Panc1 (cell line): ENCODE data around the gene ANKMY1.

Experiments used
- CTCF ChIP-seq: fragments of 450-650 bp; IDR thresholded peaks from 2 replicates; pipeline ENCODE4 v1.5.1; 2017; ENCODE audit warnings: mild to moderate bottlenecking
- POLR2AphosphoS5 ChIP-seq: IDR thresholded peaks from 2 replicates; pipeline ENCODE4 v1.6.1; 2012; ENCODE audit warnings: mild to moderate bottlenecking, low read depth, low read length, moderate library complexity
- SIN3A ChIP-seq: IDR thresholded peaks from 2 replicates; pipeline ENCODE4 v1.6.1; 2012; ENCODE audit warnings: low read depth, mild to moderate bottlenecking, low read length, moderate library complexity, borderline replicate concordance; ENCODE audit not compliant: insufficient read depth
- TF ChIP-seq, protein P1 (sequence below), 2 experiments: IDR thresholded peaks; 2 replicates each; pipeline ENCODE4 v1.6.1; 2011 to 2012; ENCODE audit warnings: low read depth in 2 of 2, control low read depth in 1 of 2, low read length in 1 of 2, mild to moderate bottlenecking in 1 of 2, moderate library complexity in 1 of 2; ENCODE audit not compliant: insufficient read depth in 1 of 2

DNA sequence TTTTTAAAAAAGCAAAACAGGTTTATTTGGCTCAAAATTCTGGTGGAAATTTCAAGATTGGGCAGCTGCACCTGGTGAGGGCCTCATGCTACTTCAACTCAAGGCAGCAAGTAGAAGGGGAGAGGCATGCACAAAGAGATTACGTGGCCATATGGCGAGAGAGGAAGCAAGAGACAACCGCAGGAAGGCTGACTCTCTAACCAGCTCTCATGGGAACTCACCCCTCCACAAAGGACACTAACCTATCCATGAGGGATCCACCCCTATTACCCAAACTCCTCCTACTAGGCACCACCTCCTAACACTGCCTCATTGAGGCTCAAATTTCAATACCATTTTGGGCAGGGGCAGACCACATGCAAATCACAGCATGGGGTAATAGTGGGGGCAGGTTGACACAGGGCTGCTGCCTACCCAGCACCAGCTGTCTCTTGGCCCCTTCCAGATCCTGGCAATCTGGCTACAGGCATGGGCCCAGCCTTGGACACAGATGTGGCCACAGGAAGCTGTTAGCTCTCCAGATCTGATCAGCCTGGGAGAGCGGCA is 26.8 kb upstream of the ANKMY1 start:
- TF ChIP-seq CTCF (no peak), POLR2AphosphoS5 (no peak), SIN3A (no peak)
- TF ChIP-seq, protein P1, sequence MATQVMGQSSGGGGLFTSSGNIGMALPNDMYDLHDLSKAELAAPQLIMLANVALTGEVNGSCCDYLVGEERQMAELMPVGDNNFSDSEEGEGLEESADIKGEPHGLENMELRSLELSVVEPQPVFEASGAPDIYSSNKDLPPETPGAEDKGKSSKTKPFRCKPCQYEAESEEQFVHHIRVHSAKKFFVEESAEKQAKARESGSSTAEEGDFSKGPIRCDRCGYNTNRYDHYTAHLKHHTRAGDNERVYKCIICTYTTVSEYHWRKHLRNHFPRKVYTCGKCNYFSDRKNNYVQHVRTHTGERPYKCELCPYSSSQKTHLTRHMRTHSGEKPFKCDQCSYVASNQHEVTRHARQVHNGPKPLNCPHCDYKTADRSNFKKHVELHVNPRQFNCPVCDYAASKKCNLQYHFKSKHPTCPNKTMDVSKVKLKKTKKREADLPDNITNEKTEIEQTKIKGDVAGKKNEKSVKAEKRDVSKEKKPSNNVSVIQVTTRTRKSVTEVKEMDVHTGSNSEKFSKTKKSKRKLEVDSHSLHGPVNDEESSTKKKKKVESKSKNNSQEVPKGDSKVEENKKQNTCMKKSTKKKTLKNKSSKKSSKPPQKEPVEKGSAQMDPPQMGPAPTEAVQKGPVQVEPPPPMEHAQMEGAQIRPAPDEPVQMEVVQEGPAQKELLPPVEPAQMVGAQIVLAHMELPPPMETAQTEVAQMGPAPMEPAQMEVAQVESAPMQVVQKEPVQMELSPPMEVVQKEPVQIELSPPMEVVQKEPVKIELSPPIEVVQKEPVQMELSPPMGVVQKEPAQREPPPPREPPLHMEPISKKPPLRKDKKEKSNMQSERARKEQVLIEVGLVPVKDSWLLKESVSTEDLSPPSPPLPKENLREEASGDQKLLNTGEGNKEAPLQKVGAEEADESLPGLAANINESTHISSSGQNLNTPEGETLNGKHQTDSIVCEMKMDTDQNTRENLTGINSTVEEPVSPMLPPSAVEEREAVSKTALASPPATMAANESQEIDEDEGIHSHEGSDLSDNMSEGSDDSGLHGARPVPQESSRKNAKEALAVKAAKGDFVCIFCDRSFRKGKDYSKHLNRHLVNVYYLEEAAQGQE (IDR thresholded peaks at IDR 0.05; ENCODE audit: insufficient read depth in 1 of 2, low read depth in 2 of 2, low read length in 1 of 2) = no peak
